GM10847 (cell line): ENCODE results near the gene NXN.

ENCODE experiments used
- POLR2A ChIP-seq: IDR thresholded peaks from 2 replicates; pipeline ENCODE4 v1.6.1; 2011; ENCODE audit not compliant: insufficient read length; ENCODE audit errors: extremely low read depth

The NXN gene

GRCh38 chr17:923633-924032 is 55.9 kb downstream of the NXN start:
- TF ChIP-seq POLR2A = no peak

GRCh38 chr17:921161-921560 is 58.4 kb downstream of the NXN start:
- TF ChIP-seq POLR2A = no peak

GRCh38 chr17:920190-920589 is 59.4 kb downstream of the NXN start:
- no peak for TF ChIP-seq POLR2A

- TF ChIP-seq POLR2A = no peak
Observed at GRCh38 chr17:917941-918740, 61.4 kb downstream of the NXN start.

GRCh38 chr17:917391-917811 is 62.2 kb downstream of the NXN start:
- TF ChIP-seq POLR2A = no peak

GRCh38 chr17:916315-916714 is 63.3 kb downstream of the NXN start:
- no peak for TF ChIP-seq POLR2A

- no peak for TF ChIP-seq POLR2A
Observed at GRCh38 chr17:915538-916201, 63.9 kb downstream of the NXN start.

- no peak for TF ChIP-seq POLR2A
Observed at GRCh38 chr17:914561-914960, 65.0 kb downstream of the NXN start.

- no peak for TF ChIP-seq POLR2A
Observed at GRCh38 chr17:913207-913606, 66.4 kb downstream of the NXN start.

GRCh38 chr17:909642-910323 is 69.8 kb downstream of the NXN start:
- TF ChIP-seq POLR2A = no peak

GRCh38 chr17:907725-908124 is 71.9 kb downstream of the NXN start:
- TF ChIP-seq POLR2A = no peak

- TF ChIP-seq POLR2A = no peak
Observed at GRCh38 chr17:903691-904481, 75.7 kb downstream of the NXN start.

- TF ChIP-seq POLR2A = no peak
Observed at GRCh38 chr17:902463-902862, 77.1 kb downstream of the NXN start.

GRCh38 chr17:901964-902363 is 77.6 kb downstream of the NXN start:
- TF ChIP-seq POLR2A = no peak

GRCh38 chr17:901191-901950 is 78.2 kb downstream of the NXN start:
- TF ChIP-seq POLR2A = no peak

- TF ChIP-seq POLR2A = no peak
Observed at GRCh38 chr17:900336-900934, 79.1 kb downstream of the NXN start.
